NK-92 treated with Interleukin-12 subunit alpha and Interleukin-12 subunit beta, amount 100 ng/mL, for 24 hours (cell line): ENCODE measurements around the gene C5orf22.
"Not testable (repeated sequence)": the region's sequence is repeated elsewhere in the genome, so short reads cannot be mapped to it uniquely, and the experiment has no call there.

Experiments
- DNase-seq: peaks from one replicate; lab custom pipeline; 2025; lab: John Stamatoyannopoulos, UW

C5orf22 gene

GRCh38 chr5:31553863-31554262 is 21.8 kb downstream of the C5orf22 start:
- no peak for DNase-seq

- DNase-seq: no peak
These were observed 22.5 kb downstream of the C5orf22 start for GRCh38 chr5:31554552-31554951.

- no peak for DNase-seq
These were observed 24.4 kb downstream of the C5orf22 start for GRCh38 chr5:31556461-31556860.

GRCh38 chr5:31559942-31560341 is 27.8 kb downstream of the C5orf22 start:
- no peak for DNase-seq

- no peak for DNase-seq
These were observed 29.8 kb downstream of the C5orf22 start for GRCh38 chr5:31561946-31562345.

GRCh38 chr5:31563216-31563615 is 31.1 kb downstream of the C5orf22 start:
- no peak for DNase-seq

- not testable (repeated sequence) for DNase-seq
These were observed 34.3 kb downstream of the C5orf22 start for GRCh38 chr5:31566362-31566761.

GRCh38 chr5:31568302-31568835 is 36.3 kb downstream of the C5orf22 start:
- no peak for DNase-seq

- no peak for DNase-seq
These were observed 37.0 kb downstream of the C5orf22 start for GRCh38 chr5:31569068-31569467.

- no peak for DNase-seq
These were observed 41.5 kb downstream of the C5orf22 start for GRCh38 chr5:31573494-31574142.

GRCh38 chr5:31574772-31575171 is 42.7 kb downstream of the C5orf22 start:
- no peak for DNase-seq

- DNase-seq: no peak
These were observed 45.3 kb downstream of the C5orf22 start for GRCh38 chr5:31577438-31577837.

- DNase-seq: no peak
These were observed 47.5 kb downstream of the C5orf22 start for GRCh38 chr5:31579558-31579957.

GRCh38 chr5:31581498-31582099 is 49.5 kb downstream of the C5orf22 start:
- DNase-seq: no peak

- no peak for DNase-seq
These were observed 51.0 kb downstream of the C5orf22 start for GRCh38 chr5:31583129-31583528.

- DNase-seq: no peak
These were observed 53.2 kb downstream of the C5orf22 start for GRCh38 chr5:31585166-31585894.

GRCh38 chr5:31585895-31586270 is 53.8 kb downstream of the C5orf22 start:
- DNase-seq: no peak

GRCh38 chr5:31587546-31587945 is 55.4 kb downstream of the C5orf22 start:
- DNase-seq: no peak

GRCh38 chr5:31593665-31594064 is 61.6 kb downstream of the C5orf22 start:
- DNase-seq: no peak

- no peak for DNase-seq
These were observed 64.3 kb downstream of the C5orf22 start for GRCh38 chr5:31596354-31596753.

GRCh38 chr5:31598640-31599611 is 66.8 kb downstream of the C5orf22 start:
- no peak for DNase-seq

GRCh38 chr5:31602305-31602704 is 70.2 kb downstream of the C5orf22 start:
- not testable (repeated sequence) for DNase-seq
